ENCODE measurements around the gene SORT1.

Gene SORT1

GRCh38 chr1:109272021-109272799 lies 125.5 kb downstream of the SORT1 start:
- DNase-seq: no peak

GRCh38 chr1:109271458-109271857 lies 126.3 kb downstream of the SORT1 start:
- no peak for DNase-seq

- DNase-seq: no peak
Measured at GRCh38 chr1:109270623-109271317, 126.9 kb downstream of the SORT1 start.

- no peak for DNase-seq
Measured at GRCh38 chr1:109269981-109270622, 127.6 kb downstream of the SORT1 start.

GRCh38 chr1:109269212-109269980 lies 128.3 kb downstream of the SORT1 start:
- DNase-seq: no peak

- no peak for DNase-seq
Measured at GRCh38 chr1:109268431-109269211, 129.1 kb downstream of the SORT1 start.

GRCh38 chr1:109267743-109268300 lies 129.9 kb downstream of the SORT1 start:
- no peak for DNase-seq

- no peak for DNase-seq
Measured at GRCh38 chr1:109266965-109267364, 130.8 kb downstream of the SORT1 start.

GRCh38 chr1:109265741-109266330 lies 131.9 kb downstream of the SORT1 start:
- no peak for DNase-seq

- no peak for DNase-seq
Measured at GRCh38 chr1:109265016-109265415, 132.7 kb downstream of the SORT1 start.

- no peak for DNase-seq
Measured at GRCh38 chr1:109264379-109264755, 133.4 kb downstream of the SORT1 start.

GRCh38 chr1:109263597-109264378 lies 133.9 kb downstream of the SORT1 start:
- DNase-seq: peak; percentile 43 to 74 (median 68)

GRCh38 chr1:109263234-109263596 lies 134.5 kb downstream of the SORT1 start:
- no peak for DNase-seq

- DNase-seq: no peak
Measured at GRCh38 chr1:109262231-109263055, 135.3 kb downstream of the SORT1 start.

GRCh38 chr1:109261578-109261977 lies 136.1 kb downstream of the SORT1 start:
- DNase-seq: no peak

GRCh38 chr1:109261006-109261405 lies 136.7 kb downstream of the SORT1 start:
- no peak for DNase-seq

- no peak for DNase-seq
Measured at GRCh38 chr1:109259674-109260557, 137.8 kb downstream of the SORT1 start.

All from T-helper 2 cell (primary cell).